K562 (cell line): ENCODE results near the gene ST7. TPM values are rescaled to one million over a fixed set of nuclear protein-coding genes. Genes with fewer than 3 reads are reported as not detected.

Experiments
- ATAC-seq: fragments of 200-7000 bp; cut with Tn5 transposase; 3 replicates; pipeline ENCODE4 v1.9.1; 2020; ENCODE audit warnings: moderate library complexity
- BruUV-seq: library from RNA; stranded (reverse); fragments of 400-500 nt; replicated peaks from 2 replicates; lab custom pipeline; 2021; lab: Mats Ljungman, UMichigan
- CTCF ChIA-PET: fragments of 300-600 bp; formaldehyde crosslinking; extraction: SDS; loops from one replicate; lab custom pipeline; 2021; ENCODE audit warnings: low intra/inter-chr PET ratio; lab: Yijun Ruan, JAX
- POLR2A ChIA-PET: fragments of 300-600, 350-650 bp; sonication (Branson Sonifier 250); formaldehyde crosslinking; extraction: SDS; loops from one replicate; lab custom pipeline; 2021; ENCODE audit warnings: antibody characterized with exemption, inconsistent platforms; lab: Yijun Ruan, JAX
- DNase-seq, 4 experiments: peaks; one replicate each; pipeline versions ENCODE4 v3.0.0 to v3.0.0-alpha.2; 2011 to 2018; ENCODE audit warnings: low spot score in 3 of 4, mixed read lengths in 3 of 4; ENCODE audit errors: extremely low read depth in 1 of 4
- FAIRE-seq: peaks from 2 replicates; lab custom pipeline; 2011; peaks lifted over from hg19 to GRCh38; lab: Jason Lieb, UNC
- H2AFZ ChIP-seq: 2 replicates; pipeline ENCODE4 v1.6.0; 2011; ENCODE audit warnings: low read depth, low read length, control low read depth, inconsistent platforms
- H3K27ac ChIP-seq: fragments of 200-600 bp; 3 replicates; pipeline ENCODE4 v1.8.0; 2011; ENCODE audit warnings: low read depth, mild to moderate bottlenecking, control low read depth, inconsistent platforms, low read length, moderate library complexity, mixed read lengths; ENCODE audit errors: extremely low read depth
- H3K27me3 ChIP-seq, 2 experiments: fragments of 300-600 bp in 1 of 2; 2 replicates in 1 of 2; 3 replicates in 1 of 2; pipeline versions ENCODE4 v1.6.0 to v1.8.0; 2011; ENCODE audit warnings: inconsistent platforms in 2 of 2, low read length in 2 of 2, mild to moderate bottlenecking in 1 of 2, mixed read lengths in 1 of 2, moderate library complexity in 1 of 2; ENCODE audit not compliant: control insufficient read depth in 2 of 2, insufficient read depth in 2 of 2
- H3K36me3 ChIP-seq: fragments of 300-600 bp; 3 replicates; pipeline ENCODE4 v1.8.0; 2011; ENCODE audit warnings: mild to moderate bottlenecking, low read length, inconsistent platforms; ENCODE audit not compliant: control insufficient read depth, insufficient read depth
- H3K4me1 ChIP-seq, 2 experiments: fragments of 200-600 bp in 1 of 2; replicated peaks in 1 of 2; 2 replicates in 1 of 2; 3 replicates in 1 of 2; pipeline versions ENCODE4 v1.5.1 to v1.8.0; 2011; ENCODE audit warnings: inconsistent platforms in 2 of 2, low read length in 2 of 2, mild to moderate bottlenecking in 1 of 2, mixed read lengths in 1 of 2, moderate library complexity in 1 of 2; ENCODE audit not compliant: control insufficient read depth in 2 of 2, insufficient read depth in 2 of 2
- H3K4me2 ChIP-seq: 2 replicates; pipeline ENCODE4 v1.6.1; 2011; ENCODE audit warnings: low read length, control low read depth, inconsistent platforms, mixed read lengths; ENCODE audit not compliant: insufficient read depth
- H3K4me3 ChIP-seq: fragments of 200-600 bp; sonication (generic), shearing (Covaris generic); 2 replicates; pipeline ENCODE4 v1.5.1; 2016; ENCODE audit warnings: control low read depth, inconsistent platforms
- H3K79me2 ChIP-seq: fragments of 200-600 bp; 3 replicates; pipeline ENCODE4 v1.8.0; 2011; ENCODE audit warnings: low read length, inconsistent platforms; ENCODE audit not compliant: control insufficient read depth, insufficient read depth
- H3K9ac ChIP-seq, 2 experiments: 2 replicates each; pipeline versions ENCODE4 v1.6.0 to v1.6.1; 2011; ENCODE audit warnings: low read depth in 2 of 2, low read length in 2 of 2, control low read depth in 1 of 2, inconsistent platforms in 1 of 2, mild to moderate bottlenecking in 1 of 2, mixed read lengths in 1 of 2; ENCODE audit not compliant: insufficient read depth in 1 of 2
- H3K9me1 ChIP-seq: one replicate; pipeline ENCODE4 v1.6.0; 2011; ENCODE audit warnings: inconsistent platforms, mild to moderate bottlenecking, low read length, moderate library complexity; ENCODE audit not compliant: control insufficient read depth, insufficient read depth
- H3K9me3 ChIP-seq: replicated peaks from 2 replicates; pipeline ENCODE4 v1.5.1; 2011; ENCODE audit warnings: low read depth, low read length, inconsistent platforms; ENCODE audit not compliant: control insufficient read depth, insufficient read depth
- H4K20me1 ChIP-seq: replicated peaks from 2 replicates; pipeline ENCODE4 v1.6.1; 2011; ENCODE audit warnings: low read length, inconsistent platforms, mixed read lengths; ENCODE audit not compliant: control insufficient read depth, insufficient read depth
- GTF2F1 ChIP-seq: IDR thresholded peaks from 2 replicates; pipeline ENCODE4 v1.6.1; 2011; ENCODE audit warnings: low read depth, low read length, improper control_type of control experiment
- HDAC8 ChIP-seq: fragments of 450-650 bp; IDR thresholded peaks from 2 replicates; pipeline ENCODE4 v1.6.1; 2016; ENCODE audit warnings: mild to moderate bottlenecking, missing genetic modification characterization, moderate library complexity, missing compliant biosample characterization
- MYNN ChIP-seq, 2 experiments: sonication (generic); formaldehyde crosslinking in 1 of 2; IDR thresholded peaks; 2 replicates each; pipeline versions ENCODE4 v1.5.0 to v1.6.1; 2016 to 2020; ENCODE audit warnings: antibody characterized with exemption in 1 of 2, missing genetic modification reagents in 1 of 2
- POLR2A ChIP-seq: fragments of 450-650 bp; conservative IDR thresholded peaks from 2 replicates; pipeline ENCODE4 v1.6.1; 2016
- POLR2B ChIP-seq: fragments of 450-650 bp; IDR thresholded peaks from 2 replicates; pipeline ENCODE4 v1.6.1; 2018; ENCODE audit warnings: low read depth; ENCODE audit not compliant: partially characterized antibody
- STAT5B ChIP-seq: fragments of 250-450 bp; sonication (Bioruptor Pico); IDR thresholded peaks from 2 replicates; pipeline ENCODE4 v1.8.0; 2021; ENCODE audit warnings: mild to moderate bottlenecking, inconsistent platforms
- ZNF217 ChIP-seq: sonication (generic); formaldehyde crosslinking; IDR thresholded peaks from 2 replicates; pipeline ENCODE4 v1.8.0; 2022; ENCODE audit warnings: mild to moderate bottlenecking, missing genetic modification reagents
- ZNF384 ChIP-seq: IDR thresholded peaks from 2 replicates; pipeline ENCODE4 v1.6.1; 2012; ENCODE audit warnings: low read depth, low read length, improper control_type of control experiment
- ZNF778 ChIP-seq: fragments of 450-650 bp; formaldehyde crosslinking; IDR thresholded peaks from 2 replicates; pipeline ENCODE4 v1.4.0; 2020; ENCODE audit warnings: mild to moderate bottlenecking, moderate library complexity
- ZNF780A ChIP-seq: fragments of 250-450 bp; sonication (Bioruptor Pico); IDR thresholded peaks from 2 replicates; pipeline ENCODE4 v1.5.0; 2021; ENCODE audit warnings: mild to moderate bottlenecking
- WGBS: fragments of 100-300 bp; shearing (Covaris generic); methylation state at CpG from one replicate; pipeline ENCODE4 v1.1.6; 2016; ENCODE audit warnings: low coverage, mixed read lengths; ENCODE audit not compliant: insufficient coverage; ENCODE audit errors: missing lambda C conversion rate; 5-methylcytosine and 5-hydroxymethylcytosine counted together
- in situ Hi-C: fragments of 300-500 bp; cut with MboI; formaldehyde crosslinking; loops from 4 replicates; pipeline ENCODE4 v1.15.0; 2018; ENCODE audit warnings: inconsistent platforms, mixed read lengths
- intact Hi-C: fragments of 100-400 bp; cut with micrococcal nuclease; formaldehyde crosslinking; loops from 2 replicates; pipeline ENCODE4 v1.14.2; 2022
- polyA plus RNA-seq, 8 experiments: library from polyadenylated mRNA; depleted of rRNA in 4 of 8; stranded (reverse) in 5 of 8; unstranded in 3 of 8; fragments of >200 nt; fragmentation: Nextera tagmentation in 2 of 8; fragmentation: Illumina TruSeq in 1 of 8; extraction: Ambion mirVana in 2 of 8; extraction: Trizol in 1 of 8; gene quantifications; 2 replicates each; pipeline versions ENCODE4 v1.2.1 to v1.2.3, GENCODE V29; 2011 to 2014; ENCODE audit warnings: inconsistent platforms in 1 of 8, missing spikeins in 1 of 8
- total RNA-seq, 7 experiments: library from RNA; depleted of rRNA in 6 of 7; stranded (reverse); fragments of >200 nt in 6 of 7; fragmentation: Illumina TruSeq in 2 of 7; extraction: Trizol in 2 of 7; gene quantifications; 2 replicates each; pipeline versions ENCODE4 v1.2.1 to v1.2.3, GENCODE V29; 2011 to 2021; ENCODE audit warnings: low replicate concordance in 1 of 7

The ST7 gene
- total and polyA plus RNA-seq, 9 of the 15 experiments (the other 6 are each of a cell fraction or from before 2014, with no cell fraction given) = 23.9 to 56.3 (median 36.9) TPM

DNA sequence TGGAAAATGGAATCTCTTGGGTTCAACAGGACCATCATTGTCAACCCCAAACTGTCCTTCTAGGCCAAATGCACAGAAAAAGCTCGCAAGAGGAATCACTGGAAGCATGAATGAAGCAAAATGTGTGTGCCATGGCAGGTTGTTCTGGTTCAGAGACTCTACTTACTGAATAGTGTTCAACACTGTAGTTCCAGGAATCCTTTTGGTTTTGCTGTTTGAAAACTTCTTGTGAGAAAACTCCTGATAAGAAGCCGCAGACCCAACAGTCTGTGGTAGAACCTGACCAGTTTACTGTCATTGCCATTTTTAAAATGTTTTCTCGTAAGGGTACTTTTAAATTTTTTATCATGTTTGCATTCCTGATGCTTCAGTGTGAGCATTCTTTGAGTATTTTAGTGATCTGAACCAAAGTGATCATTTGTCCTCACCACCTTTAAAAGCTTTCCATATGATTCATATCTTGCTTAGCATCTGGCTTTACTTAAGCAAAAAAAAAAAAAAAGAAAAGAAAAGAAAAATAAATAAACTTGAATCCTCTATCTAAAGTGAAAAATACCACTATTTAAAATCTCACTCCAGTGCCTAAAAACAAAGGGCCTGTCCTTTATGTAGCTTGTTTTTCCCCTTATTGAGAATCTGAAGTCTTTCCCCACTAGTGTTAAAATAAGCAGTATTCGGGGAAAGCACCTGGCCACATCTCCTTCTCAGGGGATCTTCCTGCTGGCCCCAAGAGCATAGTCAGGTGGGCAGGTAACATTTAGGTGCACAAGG is 277.2 kb downstream of the ST7 start (continued):
- TF ChIP-seq ZNF217 (CRISPR knock-in tag) = no peak
- TF ChIP-seq HDAC8 (tag) = no peak
- no peak for TF ChIP-seq ZNF778 (CRISPR knock-in tag)
- TF ChIP-seq POLR2B = no peak
- peak; percentile 33; the same call in 1 of the 2 replicates for TF ChIP-seq ZNF384
- no peak for TF ChIP-seq GTF2F1
- no peak for TF ChIP-seq ZNF780A

GRCh38 chr7:117231047-117231359 is 277.7 kb downstream of the ST7 start:
- Histone ChIP-seq H4K20me1 (no peaks in the 10 kb centered on the region), H3K9me1 (no peaks in the 10 kb centered on the region), H3K79me2 (no peaks in the 10 kb centered on the region), H3K27ac (no peak overlapping the region), H3K36me3 (peaks cover 11% of the 10 kb centered on the region; the same call in 1 of the 3 replicates), H2AFZ (no peak overlapping the region), H3K9me3 (no peaks in the 10 kb centered on the region), H3K4me2 (no peak overlapping the region), H3K27me3 (no peaks in the 10 kb centered on the region), H3K4me3 (no peak overlapping the region), H3K9ac (no peak overlapping the region), H3K4me1 (peaks cover 0 to 16% of the 10 kb centered on the region in 2 experiments; a peak in 3 of 5 replicates)
- ChIA-PET CTCF (no interaction called here), POLR2A (interaction anchor here (0.6 to 1.4 kb wide), 2 partner anchors 14 to 54 kb away, joined by 3 to 5 read pairs; no protein-coding TSS in a partner anchor)
- intact Hi-C loops = no loop called here
- FAIRE-seq (no peak), DNase-seq (no peak), ATAC-seq (peak; percentile 36)
- in situ Hi-C loops = no loop called here
- BruUV-seq = no TSS peak
- WGBS = 76% methylated on average over 3 of the region's 3 CpGs
- TF ChIP-seq STAT5B (CRISPR knock-in tag) (no peak), POLR2A (0 out of 2 replicates have a peak, but pooled peaks have one; percentile 4), MYNN (IDR thresholded peaks at IDR 0.05) (0 out of 2 replicates have a peak, but pooled peaks have one; percentile 1), MYNN (CRISPR knock-in tag; IDR thresholded peaks at IDR 0.05) (no peak)
